ENCODE results near the gene NPIPB8. TPM values are rescaled to one million over a fixed set of nuclear protein-coding genes. Genes with fewer than 3 reads are reported as not detected.
"Not testable (repeated sequence)": the region's sequence is repeated elsewhere in the genome, so short reads cannot be mapped to it uniquely, and the experiment has no call there.

NPIPB8 gene
- total RNA-seq, 1 donor from 2014 or later = 0.11 TPM

DNA sequence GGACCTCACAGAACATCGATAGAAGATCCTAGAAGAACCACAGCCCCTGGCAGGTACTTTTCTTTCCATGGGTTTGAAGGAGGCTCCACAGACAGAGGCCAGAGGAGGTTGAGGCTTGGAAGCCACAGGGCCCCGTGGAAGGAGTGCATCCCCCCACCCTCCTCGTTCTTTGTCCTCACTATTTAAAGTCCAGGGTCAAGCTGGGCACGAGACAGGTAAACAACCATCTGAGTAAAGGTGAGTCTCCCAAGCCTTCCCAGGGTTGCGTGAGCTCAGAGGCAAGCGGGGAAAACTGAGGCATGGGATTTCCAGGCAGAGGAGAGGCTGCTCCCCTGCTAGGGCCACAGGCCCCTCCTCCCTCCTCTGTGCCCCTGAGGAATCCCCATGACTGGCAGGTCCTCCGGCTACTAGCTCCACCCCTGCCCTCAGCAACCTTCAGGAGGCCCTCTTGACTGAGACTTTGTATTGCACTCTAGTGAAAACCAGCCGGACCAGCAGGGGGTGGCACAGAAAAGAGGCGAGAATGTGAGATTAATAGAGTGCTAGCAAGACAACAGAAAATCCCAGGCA is 40.1 kb upstream of the NPIPB8 start:
- H3K9me3 Mint-ChIP-seq = no peaks in the 10 kb centered on the region
- H3K4me1 Mint-ChIP-seq = no peaks in the 10 kb centered on the region
- DNase-seq (no peak), ATAC-seq (ENCODE audit: low read depth) (no peak)
- intact Hi-C loops (cut with micrococcal nuclease) = no loop called here
- H3K27ac Mint-ChIP-seq = no peak overlapping the region
- H3K36me3 Mint-ChIP-seq (ENCODE audit: low read depth) = peaks cover under 1% of the 10 kb centered on the region
- no peaks in the 10 kb centered on the region for H3K27me3 Mint-ChIP-seq
- CTCF ChIA-PET = no interaction called here
- H3K4me3 Mint-ChIP-seq = no peak overlapping the region
- TF ChIP-seq, protein P1, sequence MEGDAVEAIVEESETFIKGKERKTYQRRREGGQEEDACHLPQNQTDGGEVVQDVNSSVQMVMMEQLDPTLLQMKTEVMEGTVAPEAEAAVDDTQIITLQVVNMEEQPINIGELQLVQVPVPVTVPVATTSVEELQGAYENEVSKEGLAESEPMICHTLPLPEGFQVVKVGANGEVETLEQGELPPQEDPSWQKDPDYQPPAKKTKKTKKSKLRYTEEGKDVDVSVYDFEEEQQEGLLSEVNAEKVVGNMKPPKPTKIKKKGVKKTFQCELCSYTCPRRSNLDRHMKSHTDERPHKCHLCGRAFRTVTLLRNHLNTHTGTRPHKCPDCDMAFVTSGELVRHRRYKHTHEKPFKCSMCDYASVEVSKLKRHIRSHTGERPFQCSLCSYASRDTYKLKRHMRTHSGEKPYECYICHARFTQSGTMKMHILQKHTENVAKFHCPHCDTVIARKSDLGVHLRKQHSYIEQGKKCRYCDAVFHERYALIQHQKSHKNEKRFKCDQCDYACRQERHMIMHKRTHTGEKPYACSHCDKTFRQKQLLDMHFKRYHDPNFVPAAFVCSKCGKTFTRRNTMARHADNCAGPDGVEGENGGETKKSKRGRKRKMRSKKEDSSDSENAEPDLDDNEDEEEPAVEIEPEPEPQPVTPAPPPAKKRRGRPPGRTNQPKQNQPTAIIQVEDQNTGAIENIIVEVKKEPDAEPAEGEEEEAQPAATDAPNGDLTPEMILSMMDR (IDR thresholded peaks at IDR 0.05) = no peak
- POLR2A ChIA-PET = no interaction called here

DNA sequence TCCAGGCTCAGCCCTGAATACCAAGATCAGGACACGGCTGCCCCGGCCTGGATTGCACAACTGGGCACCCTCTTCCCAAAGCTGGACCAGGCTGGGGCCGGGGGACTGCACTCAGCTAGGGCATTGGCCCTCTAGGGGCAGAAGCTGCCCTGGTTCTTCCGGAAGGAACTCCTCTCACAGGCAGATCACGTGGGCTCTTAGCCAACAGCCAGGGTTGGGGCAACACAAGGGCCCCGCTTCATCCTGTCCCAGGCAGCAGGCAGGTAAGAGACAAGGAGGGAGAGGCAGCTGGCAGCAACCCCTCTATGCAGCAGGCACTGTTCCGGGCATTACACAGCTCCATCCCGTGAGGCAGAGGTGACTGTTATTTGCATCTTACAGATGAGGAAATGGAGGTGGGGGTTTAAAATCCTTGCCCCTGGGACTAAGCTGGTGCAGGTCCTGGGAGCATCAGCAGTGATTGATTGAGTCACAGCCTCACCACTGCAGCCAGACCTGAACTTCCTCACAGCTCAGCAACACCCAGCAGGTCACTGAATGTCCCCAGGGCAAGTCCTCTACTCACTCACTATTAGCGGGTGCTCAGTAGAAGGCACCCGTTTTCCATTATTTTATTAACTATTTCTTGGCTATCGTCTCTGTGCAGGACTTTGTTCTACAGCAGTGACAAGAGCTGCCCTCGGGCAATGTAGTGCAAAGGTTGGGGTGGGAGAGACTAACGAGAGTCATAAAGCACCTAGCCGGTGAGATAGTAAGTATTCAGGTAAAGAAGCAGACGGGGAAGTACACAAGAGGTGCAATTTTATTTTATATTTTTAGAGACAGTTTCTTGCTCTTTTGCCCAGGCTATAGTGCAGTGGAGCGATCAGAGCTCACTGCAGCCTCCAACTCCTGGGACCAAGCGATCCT is 38.2 kb upstream of the NPIPB8 start:
- POLR2A ChIA-PET, DNase-seq: not testable (repeated sequence)

DNA sequence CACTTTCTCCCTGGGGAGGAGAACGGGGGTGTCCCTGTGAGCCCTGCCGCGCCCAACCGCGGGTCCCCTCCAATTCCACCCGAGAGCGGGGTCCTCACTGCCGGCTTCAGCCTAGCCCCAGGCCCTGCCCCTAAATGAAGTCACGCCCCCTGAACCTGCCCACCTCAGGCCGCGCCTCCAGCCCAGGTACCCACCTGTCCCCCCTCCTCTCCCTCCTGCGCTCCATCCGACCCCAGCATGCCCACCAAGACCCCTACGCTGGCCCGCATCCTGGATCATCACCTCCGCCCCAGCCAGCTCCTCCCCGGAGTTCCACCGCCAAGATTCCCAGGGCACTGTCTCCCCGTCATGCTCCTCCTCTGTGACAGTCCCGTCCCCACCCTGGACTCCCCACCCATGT is 36.9 kb upstream of the NPIPB8 start:
- H3K4me1 Mint-ChIP-seq, H3K9me3 Mint-ChIP-seq: not testable (repeated sequence)

More for the DNA sequence above, 38.2 kb upstream of the NPIPB8 start:
- H3K27me3 Mint-ChIP-seq; H3K4me1 Mint-ChIP-seq; H3K9me3 Mint-ChIP-seq; intact Hi-C loops (cut with micrococcal nuclease); CTCF ChIA-PET; H3K36me3 Mint-ChIP-seq (ENCODE audit: low read depth); H3K27ac Mint-ChIP-seq; H3K4me3 Mint-ChIP-seq: not testable (repeated sequence)
- ATAC-seq (ENCODE audit: low read depth) = peak; percentile 85

DNA sequence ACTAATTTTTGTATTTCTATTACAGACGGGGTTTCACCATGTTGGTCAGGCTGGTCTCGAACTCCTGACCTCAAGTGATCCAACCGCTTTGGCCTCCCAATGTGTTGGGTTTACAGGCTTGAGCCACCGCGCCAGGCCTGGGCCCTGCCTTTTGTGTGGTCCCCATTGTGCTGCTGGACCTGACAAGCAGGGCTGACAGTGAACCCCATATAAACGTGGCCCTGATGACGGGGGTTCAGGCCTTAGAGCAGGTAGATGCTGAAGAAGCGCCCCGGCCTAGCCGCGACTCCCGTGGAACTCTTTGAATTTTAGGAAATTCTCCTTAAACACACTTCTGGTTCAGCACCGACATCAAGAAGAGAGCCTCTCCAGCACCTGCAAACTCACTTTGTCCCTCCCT is 36.3 kb upstream of the NPIPB8 start:
- CTCF ChIA-PET; intact Hi-C loops (cut with micrococcal nuclease); POLR2A ChIA-PET; H3K4me1 Mint-ChIP-seq; H3K36me3 Mint-ChIP-seq (ENCODE audit: low read depth); H3K27ac Mint-ChIP-seq; H3K4me3 Mint-ChIP-seq; DNase-seq; H3K9me3 Mint-ChIP-seq; H3K27me3 Mint-ChIP-seq; ATAC-seq (ENCODE audit: low read depth): not testable (repeated sequence)

More for the DNA sequence above, 36.9 kb upstream of the NPIPB8 start:
- H3K4me3 Mint-ChIP-seq; H3K36me3 Mint-ChIP-seq (ENCODE audit: low read depth); DNase-seq; intact Hi-C loops (cut with micrococcal nuclease); ATAC-seq (ENCODE audit: low read depth); H3K27me3 Mint-ChIP-seq; POLR2A ChIA-PET; H3K27ac Mint-ChIP-seq; CTCF ChIA-PET: not testable (repeated sequence)

DNA sequence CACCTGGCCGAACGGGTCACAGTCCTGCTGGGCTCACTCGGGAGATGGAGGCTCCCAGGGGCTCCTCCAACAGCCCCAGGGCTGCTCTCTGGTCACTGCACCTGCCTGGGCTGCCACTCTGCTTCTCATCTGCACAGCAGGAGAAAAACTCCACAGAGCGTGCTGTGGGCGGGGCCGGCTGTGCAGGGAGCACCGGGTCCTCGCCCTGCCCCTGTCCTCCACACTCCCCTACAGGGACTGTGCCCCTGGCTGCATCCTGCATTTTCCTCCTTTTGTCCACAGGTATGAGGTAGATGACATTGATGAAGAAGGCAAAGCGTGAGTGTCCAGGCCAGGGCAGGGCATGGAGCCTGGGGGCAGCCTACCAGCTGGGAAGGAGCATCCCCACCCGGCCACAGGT is 35.8 kb upstream of the NPIPB8 start:
- DNase-seq; ATAC-seq (ENCODE audit: low read depth); H3K9me3 Mint-ChIP-seq; intact Hi-C loops (cut with micrococcal nuclease); CTCF ChIA-PET; H3K27ac Mint-ChIP-seq; H3K36me3 Mint-ChIP-seq (ENCODE audit: low read depth); H3K27me3 Mint-ChIP-seq; H3K4me1 Mint-ChIP-seq; POLR2A ChIA-PET; H3K4me3 Mint-ChIP-seq: not testable (repeated sequence)

DNA sequence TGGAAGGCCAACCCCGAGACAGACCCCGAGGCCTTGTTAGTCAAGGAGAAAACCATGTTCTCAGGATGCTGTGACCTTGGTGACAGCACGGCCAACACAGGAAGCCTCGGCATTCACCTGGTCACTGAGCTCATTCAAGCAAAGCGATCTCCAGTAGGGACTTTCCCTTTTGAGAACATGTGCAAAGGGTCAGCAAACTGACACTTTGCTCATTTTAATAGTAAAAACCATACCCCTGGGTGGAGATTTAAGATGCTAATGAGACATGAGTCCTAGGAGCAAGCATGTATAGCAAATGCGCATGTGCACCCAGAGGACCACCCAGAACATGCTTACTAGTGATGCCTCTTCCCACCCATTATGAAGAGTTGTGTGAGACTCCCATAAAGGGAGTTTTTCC is 35.3 kb upstream of the NPIPB8 start:
- POLR2A ChIA-PET = no interaction called here
- no peak for ATAC-seq (ENCODE audit: low read depth)
- Mint-ChIP-seq H3K4me1 (no peaks in the 10 kb centered on the region), H3K4me3 (no peak overlapping the region), H3K9me3 (no peaks in the 10 kb centered on the region), H3K27me3 (no peaks in the 10 kb centered on the region), H3K36me3 (ENCODE audit: low read depth) (no peaks in the 10 kb centered on the region), H3K27ac (no peak overlapping the region)
- TF ChIP-seq, protein P1 (IDR thresholded peaks at IDR 0.05) = no peak
- CTCF ChIA-PET = no interaction called here
- intact Hi-C loops (cut with micrococcal nuclease) = no loop called here
- no peak for DNase-seq

DNA sequence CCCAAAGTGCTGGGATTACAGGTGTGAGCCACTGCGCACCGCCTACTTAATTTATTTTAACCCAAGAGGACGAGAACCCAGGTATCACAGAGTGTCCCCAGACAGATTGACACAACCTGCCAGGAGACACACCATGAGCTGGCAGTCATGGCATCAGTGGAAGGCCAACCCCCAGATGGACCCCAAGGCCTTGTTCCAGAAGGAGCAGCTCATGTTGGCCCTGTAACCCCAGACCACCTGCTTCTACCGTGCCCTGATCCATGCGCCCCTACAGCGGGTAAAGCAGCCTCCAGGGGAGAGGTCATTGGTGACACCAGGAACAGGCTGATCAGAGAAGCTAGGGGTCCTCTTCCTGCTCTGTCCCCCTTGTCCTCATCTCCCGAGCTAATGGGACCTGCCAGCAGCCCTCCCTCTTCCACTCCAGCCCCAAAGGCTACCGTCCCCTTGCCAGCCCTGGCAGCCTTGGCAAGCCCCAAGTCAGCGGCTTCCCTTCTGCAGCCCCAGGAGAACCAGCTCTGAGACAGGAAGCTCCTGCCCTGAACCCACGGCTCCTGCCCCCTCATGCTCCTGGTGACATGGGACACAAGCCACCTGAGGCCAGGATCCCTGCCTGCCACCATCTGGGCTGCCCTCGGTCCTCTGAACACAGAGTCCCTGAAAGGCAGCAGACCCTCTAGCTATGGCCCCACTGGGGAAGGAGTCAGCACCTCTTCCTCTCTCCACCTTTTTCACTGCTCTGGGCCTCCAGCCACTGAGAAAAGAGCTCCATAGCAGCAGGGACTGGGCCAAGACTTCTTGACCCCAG is 34.3 kb upstream of the NPIPB8 start:
- CTCF ChIA-PET = no interaction called here
- no peak for DNase-seq
- ATAC-seq (ENCODE audit: low read depth) = no peak
- Mint-ChIP-seq H3K9me3 (no peaks in the 10 kb centered on the region), H3K27ac (no peak overlapping the region), H3K36me3 (ENCODE audit: low read depth) (no peaks in the 10 kb centered on the region), H3K4me1 (no peaks in the 10 kb centered on the region), H3K27me3 (no peaks in the 10 kb centered on the region), H3K4me3 (no peak overlapping the region)
- intact Hi-C loops (cut with micrococcal nuclease) = no loop called here
- TF ChIP-seq, protein P1 (IDR thresholded peaks at IDR 0.05) = no peak
- POLR2A ChIA-PET = no interaction called here

All from activated B cell treated with CpG ODN at 0.5 μM for 24 hours (primary cell).